OCI-M2 (cell line): ENCODE data around the gene CHST11.

ENCODE experiments used
- DNase-seq: peaks from one replicate; lab custom pipeline; 2025; ENCODE audit not compliant: unreplicated experiment; lab: John Stamatoyannopoulos, UW

The CHST11 gene

DNA sequence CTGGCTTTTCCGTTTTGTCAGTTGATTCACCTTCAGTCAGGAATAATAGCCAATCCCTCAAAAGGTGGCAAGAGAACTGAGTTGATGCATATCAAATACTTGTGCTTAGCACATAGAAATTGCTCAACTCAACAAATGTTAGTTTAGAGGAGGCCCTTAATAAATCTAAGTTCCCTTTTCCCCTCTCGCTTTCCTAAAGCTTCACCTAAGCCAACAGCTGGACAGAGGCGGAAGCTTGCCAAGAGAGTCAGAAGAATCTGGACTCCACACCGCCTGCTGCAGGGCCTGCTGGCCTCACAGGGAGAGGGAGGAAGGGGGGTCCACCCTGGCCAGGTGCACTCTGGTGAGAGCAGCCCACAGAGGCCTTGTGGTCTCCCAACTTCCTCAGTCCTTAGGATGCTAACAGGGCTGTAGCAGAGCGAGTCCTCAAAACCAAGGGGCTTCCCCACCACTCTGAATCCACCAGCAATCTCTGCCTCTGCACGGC, 213.1 kb downstream of the CHST11 start:
- no peak for DNase-seq

DNA sequence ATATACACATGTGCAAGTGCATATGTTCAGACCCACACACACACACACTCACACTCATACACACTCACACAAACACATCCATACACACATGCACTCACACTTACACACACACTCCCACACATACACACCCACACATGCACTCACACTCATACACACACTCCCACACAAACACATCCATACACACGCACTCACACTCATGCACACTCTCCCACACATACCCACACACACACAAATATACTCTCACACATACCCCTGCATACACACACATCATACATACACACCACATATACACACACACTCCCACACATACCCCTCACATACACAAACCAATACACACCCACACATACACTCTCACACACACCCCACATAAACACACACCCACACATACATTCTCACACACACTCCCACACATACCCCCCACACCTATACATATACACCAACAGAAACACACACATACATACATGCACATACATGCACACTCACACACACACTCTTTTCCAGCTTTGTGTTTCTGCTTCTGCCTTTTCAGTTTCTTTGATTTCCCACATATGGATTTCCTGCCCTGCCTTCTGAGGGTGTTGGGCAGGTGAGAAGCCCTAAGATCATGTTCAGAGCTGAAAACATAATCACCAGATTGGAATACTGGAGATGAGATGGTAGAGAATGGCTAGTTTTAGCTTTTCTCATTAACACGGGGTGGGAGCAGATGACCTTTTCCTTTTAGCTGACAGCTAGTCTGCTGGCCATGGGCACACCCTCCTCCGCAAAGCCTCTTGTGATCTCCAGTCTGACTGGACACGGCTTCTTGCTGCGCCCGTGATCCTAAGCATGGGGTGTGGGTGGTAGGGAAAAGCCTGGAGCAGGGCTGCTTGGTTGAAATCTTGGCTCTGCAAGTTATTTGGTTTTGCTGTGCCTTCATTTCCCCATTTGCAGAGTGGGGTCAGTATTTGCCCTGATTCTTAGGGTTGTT, 214.0 kb downstream of the CHST11 start:
- no peak for DNase-seq

- no peak for DNase-seq
Measured at GRCh38 chr12:104671409-104672095, 214.8 kb downstream of the CHST11 start.

DNA sequence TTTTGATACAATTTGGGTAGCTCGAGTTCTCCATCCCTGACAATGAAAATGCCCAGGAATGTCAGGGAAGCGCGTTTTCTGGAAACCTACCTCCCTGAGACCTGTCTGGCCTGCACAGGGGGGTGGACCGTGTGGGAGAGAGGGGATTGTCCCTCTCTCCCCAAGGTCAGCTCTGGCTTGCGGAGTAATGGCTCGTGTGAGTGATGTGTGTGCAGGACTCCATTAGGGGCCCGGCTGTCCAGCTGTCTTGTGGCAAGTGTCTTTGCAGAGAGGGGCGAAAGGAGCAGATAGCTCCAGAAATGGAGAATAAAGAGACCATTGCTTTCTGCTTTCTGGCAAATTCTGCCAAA, 215.3 kb downstream of the CHST11 start:
- no peak for DNase-seq

DNA sequence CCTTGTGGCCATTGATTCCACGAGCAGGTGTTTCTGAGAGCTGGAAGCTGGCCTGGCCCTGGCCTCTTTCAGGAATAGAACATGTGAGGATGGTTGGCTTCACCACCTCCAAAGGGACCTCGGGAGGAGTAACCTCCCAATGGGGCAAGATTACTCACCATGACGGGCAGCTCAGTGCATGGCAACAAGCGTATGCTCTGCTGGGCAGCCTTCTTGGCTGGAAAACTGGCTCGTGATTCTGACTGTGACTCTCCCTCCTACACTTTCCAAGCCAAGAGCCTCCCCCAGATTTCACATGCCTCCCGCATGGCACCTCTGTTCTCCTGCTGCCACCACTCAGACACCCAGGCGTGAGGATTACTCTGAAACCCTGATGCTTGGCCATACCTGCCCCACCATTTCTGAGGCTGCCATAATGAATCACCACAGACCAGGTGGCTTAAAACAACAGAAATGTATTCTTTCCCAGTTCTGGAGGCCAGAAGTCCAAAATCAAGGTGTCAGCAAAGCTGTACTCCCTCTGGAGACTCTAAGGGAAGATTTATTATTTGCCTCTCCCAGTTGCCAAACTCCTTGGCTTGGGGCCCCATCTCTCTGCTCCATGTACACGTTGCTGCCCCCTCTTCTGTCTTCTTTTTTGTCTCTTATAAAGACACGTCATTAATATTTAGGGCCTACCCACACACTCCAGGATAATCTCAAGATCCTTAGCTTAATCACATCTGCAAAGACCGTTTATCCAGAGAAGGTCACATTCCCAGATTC, 215.9 kb downstream of the CHST11 start:
- no peak for DNase-seq

- DNase-seq, result no peak
Measured at GRCh38 chr12:104673294-104673693, 216.5 kb downstream of the CHST11 start.

GRCh38 chr12:104673696-104674482, 217.1 kb downstream of the CHST11 start:
- DNase-seq, result no peak

DNA sequence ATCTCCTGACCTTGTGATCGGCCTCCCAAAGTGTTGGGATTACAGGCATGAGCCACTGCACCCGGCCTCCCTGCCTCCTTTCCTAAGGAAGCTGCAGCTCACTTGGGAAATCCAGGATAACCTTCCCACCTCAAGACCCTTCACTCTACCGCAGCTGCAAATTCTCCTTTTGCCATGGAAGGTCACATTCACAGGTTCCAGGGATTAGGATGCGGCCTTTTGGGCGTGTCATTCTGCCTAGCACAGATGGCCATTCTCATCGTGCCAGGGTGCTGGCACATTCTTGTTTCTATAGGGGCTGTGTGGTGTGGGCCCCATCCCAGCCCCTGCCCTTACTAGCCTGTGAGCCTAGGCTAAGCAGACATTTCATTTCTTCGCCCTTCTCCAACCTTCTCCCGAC, 219.9 kb downstream of the CHST11 start:
- DNase-seq, result no peak

GRCh38 chr12:104677441-104678089, 220.8 kb downstream of the CHST11 start:
- DNase-seq, result no peak

GRCh38 chr12:104680070-104680469, 223.3 kb downstream of the CHST11 start:
- no peak for DNase-seq

DNA sequence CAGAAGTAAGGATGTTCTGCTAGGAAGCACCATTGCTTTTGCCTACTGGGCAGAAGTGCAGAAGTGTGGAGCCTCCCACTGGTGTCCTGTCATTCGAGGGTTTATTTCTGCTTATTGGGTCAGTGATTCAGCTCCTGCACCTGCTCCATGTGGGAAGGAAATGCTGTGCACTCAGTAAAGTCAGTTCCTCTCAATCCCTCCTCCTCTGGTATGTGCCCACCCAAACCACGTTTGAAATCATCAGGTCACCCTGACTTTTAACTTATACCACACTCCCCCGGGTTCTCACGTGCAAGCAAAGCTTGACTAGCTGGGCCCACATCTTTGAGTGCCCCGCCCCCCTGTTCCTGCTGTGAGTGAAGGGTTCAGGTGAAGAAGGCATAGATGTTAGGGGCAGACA, 223.7 kb downstream of the CHST11 start:
- no peak for DNase-seq

GRCh38 chr12:104681012-104681690, 224.4 kb downstream of the CHST11 start:
- DNase-seq, result no peak

- DNase-seq, result no peak
Measured at GRCh38 chr12:104682790-104683279, 226.1 kb downstream of the CHST11 start.

- DNase-seq, result no peak
Measured at GRCh38 chr12:104683831-104684503, 227.2 kb downstream of the CHST11 start.

- no peak for DNase-seq
Measured at GRCh38 chr12:104684884-104685283, 228.1 kb downstream of the CHST11 start.

DNA sequence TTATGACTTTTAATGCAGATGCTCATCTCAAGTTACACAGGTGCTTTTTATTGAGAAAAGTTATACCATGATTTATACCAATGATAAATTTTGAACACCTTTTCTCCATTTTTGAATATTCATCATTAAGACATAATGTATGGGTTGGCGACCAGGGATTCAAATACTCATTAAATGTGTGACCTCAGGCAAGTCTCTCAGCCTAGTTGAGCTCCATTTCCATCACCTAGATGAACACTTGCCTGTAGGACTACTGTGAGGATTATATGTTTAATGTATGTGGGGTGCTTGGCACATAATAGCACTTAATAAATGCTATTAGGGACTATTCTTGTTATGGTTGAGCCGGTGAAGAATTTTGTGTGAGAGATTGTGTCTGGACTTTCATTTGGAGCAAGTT, 228.6 kb downstream of the CHST11 start:
- no peak for DNase-seq

- no peak for DNase-seq
Measured at GRCh38 chr12:104686196-104686595, 229.4 kb downstream of the CHST11 start.

GRCh38 chr12:104687823-104688573, 231.2 kb downstream of the CHST11 start:
- DNase-seq, result no peak
